HG03139 (cell line): ENCODE data around the gene VIM.

Experiments used
- ATAC-seq: cut with Tn5 transposase; IDR thresholded peaks from one replicate; pipeline ENCODE4 v1.9.1; 2021; ENCODE audit not compliant: unreplicated experiment

VIM gene

DNA sequence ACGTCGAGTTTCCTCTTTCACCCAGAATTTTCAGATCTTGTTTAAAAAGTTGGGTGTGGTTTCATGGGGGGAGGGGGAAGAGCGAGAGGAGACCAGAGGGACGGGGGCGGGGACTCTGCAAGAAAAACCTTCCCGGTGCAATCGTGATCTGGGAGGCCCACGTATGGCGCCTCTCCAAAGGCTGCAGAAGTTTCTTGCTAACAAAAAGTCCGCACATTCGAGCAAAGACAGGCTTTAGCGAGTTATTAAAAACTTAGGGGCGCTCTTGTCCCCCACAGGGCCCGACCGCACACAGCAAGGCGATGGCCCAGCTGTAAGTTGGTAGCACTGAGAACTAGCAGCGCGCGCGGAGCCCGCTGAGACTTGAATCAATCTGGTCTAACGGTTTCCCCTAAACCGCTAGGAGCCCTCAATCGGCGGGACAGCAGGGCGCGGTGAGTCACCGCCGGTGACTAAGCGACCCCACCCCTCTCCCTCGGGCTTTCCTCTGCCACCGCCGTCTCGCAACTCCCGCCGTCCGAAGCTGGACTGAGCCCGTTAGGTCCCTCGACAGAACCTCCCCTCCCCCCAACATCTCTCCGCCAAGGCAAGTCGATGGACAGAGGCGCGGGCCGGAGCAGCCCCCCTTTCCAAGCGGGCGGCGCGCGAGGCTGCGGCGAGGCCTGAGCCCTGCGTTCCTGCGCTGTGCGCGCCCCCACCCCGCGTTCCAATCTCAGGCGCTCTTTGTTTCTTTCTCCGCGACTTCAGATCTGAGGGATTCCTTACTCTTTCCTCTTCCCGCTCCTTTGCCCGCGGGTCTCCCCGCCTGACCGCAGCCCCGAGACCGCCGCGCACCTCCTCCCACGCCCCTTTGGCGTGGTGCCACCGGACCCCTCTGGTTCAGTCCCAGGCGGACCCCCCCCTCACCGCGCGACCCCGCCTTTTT is at the start of gene VIM:
TSS of gene VIM (plus strand) at position 151 of the 925 bp plus-strand sequence. CDS start 1,182 bp downstream, outside the sequence.
- peak; percentile 36 for ATAC-seq

DNA sequence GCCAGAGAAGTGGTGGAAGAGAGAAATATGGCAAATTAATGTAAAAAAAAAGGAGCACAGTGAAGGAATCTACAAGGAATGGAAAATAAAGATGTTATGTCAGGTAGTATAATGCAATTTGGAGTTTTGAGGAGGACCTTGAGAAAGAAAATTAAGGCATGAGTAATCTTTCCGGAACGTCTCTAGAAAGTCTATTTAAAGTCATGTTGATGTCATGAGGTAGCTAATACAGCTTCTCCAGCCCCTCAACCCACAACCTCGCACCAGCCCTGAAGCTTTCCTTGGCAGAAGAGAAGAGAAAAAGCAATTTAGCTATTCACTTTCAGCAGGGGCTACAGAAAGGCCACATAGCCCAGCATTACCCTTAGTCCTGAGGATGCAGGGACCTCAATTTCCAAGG is 49.0 kb upstream of the VIM start:
- no peak for ATAC-seq

DNA sequence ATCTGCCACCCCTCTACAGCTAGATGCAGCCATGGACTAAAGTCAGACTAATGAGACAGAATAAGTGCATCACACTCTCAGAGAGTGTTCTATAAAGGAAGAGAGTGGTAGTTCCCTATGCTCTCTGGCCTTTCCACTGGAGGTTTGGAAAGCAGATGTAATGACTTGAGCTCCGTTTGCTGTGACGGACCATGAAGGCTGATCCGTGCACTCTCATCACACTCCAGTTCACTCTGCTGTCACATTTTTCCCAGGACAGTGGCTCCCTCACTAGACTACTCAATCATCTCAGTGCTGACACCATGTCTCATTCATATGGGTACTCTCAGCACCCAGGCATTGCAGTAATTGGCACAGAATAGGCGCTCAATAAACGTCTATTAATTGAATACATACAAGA is 46.9 kb upstream of the VIM start:
- ATAC-seq: no peak

DNA sequence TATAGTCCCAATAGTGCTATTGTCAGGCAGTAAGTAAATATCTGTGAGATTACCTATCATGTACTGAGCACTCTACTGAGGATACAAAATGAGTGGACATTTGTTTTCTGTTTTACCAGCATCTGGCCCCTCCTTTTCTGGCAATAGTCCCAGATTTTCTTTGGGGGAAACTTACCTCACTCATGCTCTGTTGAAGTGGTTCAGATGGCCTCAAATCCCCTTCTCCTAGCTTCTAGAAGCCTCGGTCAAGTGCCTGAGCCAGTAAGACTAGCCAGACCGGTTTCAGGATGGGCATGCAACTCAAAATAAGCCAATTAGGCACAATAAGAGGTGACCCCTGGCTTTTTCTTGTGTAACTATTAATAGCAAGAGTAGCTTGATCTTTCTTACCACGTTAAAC is 46.3 kb upstream of the VIM start:
- no peak for ATAC-seq

DNA sequence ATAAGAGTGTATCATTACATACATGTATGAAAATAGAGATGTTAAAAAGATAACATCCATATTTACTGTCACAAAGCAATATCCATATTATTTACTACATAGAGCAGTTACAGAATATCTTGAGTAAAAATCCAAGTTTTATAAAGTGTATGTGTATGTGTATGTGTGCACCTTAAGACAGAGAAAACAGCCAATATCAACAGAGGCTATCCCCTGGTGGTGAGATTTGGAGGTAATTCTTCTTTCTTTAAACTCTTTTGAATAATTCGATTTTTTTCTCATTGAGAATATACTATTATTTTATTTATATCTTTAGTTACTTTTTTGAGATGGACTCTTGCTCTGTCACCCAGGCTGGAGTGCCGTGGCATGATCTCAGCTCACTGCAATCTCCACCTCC is 44.9 kb upstream of the VIM start:
- ATAC-seq: no peak

DNA sequence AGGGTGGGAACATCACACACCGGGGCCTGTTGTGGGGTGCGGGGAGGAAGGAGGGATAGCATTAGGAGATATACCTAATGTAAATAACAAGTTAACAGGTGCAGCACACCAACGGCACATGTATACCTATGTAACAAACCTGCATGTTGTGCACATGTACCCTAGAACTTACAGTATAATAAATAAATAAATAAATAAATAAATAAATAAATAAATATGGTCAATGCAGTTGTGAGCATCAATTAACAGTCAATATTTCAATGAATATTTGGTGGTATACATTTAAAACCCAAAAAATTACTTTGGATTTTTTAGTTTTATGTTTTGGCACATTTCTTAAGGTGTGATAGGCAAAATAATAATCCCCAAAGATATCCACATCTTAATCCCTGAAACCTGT is 42.2 kb upstream of the VIM start:
- ATAC-seq: no peak

DNA sequence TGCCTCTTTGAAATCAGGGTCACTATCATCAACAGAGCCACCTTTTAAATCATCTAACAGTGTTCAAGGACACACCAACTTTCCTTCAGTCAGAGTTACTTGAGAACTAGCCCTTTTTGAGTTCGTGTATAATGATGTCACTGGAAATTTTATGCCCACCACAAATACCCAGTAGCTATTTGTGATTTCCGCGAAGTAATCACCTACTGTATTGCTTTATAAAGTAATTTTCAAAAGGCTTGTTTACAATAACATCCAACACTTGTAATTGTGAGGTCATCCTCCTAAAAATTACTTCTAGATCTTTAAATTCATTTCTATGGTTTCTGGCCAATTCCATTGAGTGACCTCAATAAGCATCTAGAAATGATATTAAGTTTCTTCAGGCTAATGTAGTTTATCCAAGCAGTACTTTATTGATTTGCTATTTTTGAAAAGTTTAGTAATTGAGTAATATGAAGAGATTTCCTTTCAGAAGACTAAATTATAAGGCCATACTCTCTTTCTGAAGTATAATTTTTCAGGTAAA is 39.3 kb upstream of the VIM start:
- ATAC-seq: no peak

DNA sequence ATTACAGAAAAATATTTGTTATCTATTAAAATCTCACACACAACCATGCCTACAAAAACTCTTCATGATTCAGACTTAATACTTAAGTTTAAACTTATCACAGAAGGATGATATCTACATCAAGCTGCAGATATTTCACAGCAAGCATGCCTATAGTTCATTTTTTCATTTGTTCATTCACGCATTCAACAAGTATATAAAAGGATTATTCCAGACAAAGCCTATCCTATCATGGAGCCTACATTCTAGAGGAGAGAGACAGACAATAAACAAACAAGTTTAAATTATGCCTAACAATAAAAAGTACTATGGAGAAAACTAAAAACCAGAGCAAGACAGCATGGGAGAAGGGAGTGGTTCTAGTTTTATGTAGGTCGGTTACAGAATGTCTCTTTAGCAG is 37.4 kb upstream of the VIM start:
- ATAC-seq: no peak

DNA sequence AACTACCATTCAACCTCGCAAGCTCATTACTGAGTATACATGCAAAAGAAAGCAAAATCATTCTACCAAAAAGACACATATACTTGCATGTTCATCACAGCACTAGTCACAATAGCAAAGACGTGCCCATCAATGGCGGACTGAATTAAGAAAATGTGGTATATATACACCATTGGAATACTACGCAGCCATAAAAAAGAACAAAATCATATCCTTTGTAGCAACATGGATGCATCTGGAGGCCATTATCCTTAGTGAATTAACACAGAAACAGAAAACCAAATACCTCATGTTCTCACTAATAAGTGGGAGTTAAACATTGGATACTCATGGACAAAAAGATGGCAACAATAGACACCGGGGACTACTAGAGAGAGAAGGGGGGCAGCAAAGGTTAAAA is 33.0 kb upstream of the VIM start:
- no peak for ATAC-seq

DNA sequence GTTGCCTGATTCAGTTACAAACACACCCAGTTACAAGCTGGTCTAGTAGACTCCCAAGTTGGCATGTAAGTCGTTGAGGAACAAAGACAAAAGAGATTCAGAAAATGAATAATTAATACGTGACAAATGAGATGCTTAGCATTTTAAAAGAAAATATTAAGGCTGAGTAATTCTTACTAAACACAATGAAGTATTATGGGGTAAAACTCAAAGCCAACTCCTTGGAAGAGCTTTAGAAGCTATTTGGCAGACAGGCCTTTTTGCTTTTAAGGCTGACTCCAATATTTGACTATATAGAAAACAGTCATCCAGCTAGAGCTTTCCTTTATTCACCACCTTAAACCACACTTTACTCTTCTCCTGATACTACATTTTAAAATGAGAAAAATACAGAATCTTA is 32.0 kb upstream of the VIM start:
- ATAC-seq: no peak

DNA sequence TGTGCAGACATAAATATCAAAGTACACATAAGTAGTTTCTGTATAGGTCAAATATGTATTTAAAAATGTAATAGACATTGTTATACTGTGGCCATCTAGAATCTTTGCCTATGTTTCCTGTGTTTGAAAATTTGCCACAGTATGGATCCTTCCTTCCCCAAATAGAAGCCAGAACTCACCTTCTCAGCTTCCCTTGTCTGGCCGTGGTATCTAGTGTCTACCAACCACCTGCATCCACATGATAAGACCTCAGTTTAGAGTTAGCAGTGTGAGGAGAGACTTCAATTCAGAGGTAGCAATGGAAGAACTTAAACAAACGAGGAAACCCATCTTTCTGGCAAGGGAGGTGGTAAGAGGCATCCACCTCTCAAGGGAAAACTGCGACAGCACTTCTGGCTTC is 31.5 kb upstream of the VIM start:
- no peak for ATAC-seq

DNA sequence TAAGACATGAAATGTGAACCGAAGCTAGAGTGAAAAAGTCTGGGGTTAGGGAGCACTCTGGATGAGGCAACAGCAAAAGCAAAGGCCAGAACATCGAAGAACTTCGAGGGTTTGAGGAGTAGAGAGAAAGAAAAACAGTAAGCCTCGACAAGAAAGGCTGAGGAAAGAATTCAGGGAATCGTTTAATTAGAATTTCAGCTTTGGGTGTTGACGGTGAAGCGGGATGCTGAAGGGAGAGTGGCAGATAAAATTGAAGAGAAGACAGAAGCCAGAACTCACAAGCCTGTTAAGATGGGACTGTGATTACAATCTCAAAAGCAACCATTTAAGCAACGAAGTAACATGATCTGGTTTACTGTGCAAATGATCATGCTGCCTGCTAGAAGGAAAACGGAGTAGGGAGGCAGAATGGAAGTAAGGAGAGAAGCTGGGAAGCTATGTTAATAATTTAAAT is 28.7 kb upstream of the VIM start:
- ATAC-seq: no peak

DNA sequence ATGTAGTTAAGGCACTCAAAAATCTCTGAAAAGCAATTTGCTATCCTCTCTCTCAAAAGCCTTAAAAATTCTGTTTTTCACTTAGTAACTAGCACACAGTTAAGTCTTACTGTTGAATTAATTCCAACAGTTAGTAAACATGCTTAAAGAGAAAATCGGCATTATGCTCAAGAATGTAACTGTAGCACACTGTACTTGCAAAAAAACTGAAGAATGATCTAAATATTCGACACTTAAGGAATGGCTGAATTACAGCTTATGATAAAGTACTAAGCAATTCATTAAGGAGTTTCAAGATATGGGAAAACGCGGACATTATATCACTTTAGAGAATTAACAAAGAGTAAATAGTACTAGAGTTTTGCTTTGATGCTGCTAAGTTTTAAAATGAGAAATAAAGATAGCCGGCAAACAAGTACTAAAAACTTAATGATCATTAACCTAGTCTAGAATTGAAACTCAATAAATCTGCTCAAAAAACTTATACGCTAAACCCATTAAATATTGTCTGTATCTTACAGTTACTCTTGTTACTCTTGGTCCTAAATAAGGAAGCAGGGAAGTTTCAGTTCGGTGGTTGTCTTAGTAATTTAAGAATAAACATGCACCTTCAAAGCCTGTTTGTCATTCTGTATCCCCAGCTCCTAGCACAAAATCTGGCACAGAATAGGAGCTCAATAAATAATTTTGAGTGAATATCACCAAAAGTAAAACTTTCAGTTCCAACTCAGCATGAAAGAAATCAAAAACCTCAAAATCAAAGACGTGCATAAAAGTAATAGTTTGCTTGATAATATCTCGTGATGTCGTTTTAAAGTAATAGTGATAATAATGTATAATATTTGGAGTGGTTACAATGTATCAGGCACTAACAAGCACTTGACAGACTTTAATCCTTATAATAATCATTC is 27.8 kb upstream of the VIM start:
- ATAC-seq: no peak

DNA sequence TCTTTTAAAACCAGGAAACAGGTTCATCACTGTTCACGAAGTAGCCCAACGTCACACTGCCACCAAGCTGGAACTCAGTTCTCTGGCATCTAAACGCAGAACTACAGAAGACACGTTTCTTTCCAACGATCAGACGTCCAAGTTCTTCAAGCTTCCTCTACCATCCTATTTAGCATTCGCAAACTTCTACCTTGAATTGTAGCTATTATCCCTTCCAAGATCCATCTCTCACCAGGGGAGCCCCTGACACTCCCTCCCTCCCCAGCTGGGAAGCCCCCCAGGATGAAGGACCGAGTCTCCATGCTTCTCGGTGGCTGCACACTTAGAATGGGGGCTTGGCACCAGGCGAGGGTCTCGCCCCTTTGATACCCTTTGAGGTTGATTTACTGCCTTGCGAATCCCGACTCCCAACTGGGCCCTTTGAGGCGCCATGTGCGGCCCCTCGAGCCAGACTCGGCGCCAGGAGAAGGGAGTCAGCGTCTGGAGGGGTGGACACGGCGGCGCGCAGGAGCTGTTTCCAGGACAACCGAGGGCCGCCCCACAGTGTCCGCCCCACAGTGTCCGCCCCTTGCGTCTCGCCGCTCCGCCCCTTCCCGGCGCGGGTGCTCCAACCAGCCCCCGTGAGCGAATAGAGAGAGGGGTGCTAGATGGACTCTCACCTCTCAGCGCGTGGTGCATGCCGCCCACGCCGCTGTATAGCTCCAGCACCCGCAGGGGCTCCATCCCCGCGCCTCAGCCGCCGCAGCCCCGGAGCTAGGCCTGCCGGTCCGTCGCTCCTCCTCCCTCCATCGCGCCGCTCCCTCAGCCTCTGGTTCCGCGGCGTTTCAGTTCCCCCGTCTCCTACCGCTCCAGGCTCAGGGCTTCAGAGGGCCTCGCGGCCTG is 26.9 kb upstream of the VIM start, which contains the start of gene TRDMT1:
TSS of gene TRDMT1 (minus strand) at position 761 of the 882 bp plus-strand sequence. CDS start at position 723, 38 bp downstream.
- ATAC-seq: peak; percentile 89

DNA sequence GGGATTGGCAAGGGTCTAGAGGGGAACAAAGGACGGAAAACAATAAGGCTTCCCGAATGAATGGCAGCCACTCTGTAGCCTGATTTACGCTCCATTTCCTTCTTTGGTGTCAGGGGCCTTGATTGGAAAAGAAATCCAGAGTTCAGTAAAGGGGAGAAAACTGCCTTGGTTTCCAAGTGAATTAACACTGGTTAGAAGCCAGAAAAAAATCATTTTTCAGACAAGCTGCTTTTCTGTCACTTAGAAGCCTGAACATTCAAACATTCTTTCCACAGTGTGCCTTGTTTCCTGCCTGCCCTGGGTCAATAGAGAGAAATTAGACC is 26.3 kb upstream of the VIM start:
- no peak for ATAC-seq

DNA sequence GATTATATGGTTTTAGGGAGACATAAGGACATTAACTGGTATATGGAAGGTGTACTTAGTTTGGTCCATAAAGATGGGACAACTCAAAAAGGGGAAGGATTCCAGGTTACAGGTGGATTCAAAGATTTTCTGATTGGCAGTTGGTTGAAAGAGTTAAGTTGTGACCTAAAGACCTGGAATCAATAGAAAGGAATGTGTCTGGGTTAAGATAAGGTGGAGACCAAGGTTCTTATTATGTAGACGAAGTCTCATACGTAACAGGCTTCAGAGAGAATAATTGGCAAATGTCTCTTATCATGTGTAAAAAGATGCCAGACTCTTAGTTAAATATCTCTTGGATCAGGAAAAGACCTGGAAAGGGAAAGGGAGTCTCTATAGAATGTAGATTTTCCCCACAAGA is 25.5 kb upstream of the VIM start:
- ATAC-seq: no peak

DNA sequence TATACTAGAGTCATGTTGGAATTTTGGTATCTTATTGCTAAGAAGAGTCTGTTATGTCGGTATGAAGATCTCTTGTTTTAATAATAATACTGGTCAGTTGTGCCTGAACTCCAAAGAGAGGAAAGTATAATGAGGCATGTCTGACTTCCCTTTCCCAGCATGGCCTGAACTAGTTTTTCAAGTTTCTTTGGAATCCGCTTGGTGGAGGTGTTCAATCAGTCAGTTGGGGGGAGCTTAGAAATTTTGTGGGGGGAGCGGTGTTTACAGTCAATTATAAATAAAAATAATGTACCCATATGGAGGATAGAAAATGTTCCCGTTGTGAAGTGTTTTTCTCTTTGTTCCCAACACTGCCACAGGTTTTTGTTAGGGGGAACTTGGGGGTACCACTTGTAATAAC is 25.0 kb upstream of the VIM start:
- ATAC-seq: no peak

DNA sequence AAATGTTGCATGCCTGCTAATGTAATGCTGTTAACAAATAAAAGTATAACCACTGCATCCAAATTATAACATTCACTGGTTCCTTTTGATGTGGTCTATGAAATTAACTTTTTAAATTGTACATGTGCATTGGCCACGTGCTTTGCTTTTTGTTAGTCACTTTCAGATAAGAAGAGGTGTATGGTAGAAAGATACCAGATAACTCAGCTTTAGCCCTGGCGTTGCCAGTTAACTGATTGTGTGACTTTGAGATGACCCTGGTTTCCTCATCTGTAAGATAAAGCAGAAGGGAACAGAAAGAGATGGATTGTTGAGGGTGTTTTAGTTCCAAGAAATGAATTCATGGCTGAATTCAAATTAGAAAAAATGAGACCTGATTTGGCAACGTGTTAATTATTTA is 24.6 kb upstream of the VIM start:
- no peak for ATAC-seq

DNA sequence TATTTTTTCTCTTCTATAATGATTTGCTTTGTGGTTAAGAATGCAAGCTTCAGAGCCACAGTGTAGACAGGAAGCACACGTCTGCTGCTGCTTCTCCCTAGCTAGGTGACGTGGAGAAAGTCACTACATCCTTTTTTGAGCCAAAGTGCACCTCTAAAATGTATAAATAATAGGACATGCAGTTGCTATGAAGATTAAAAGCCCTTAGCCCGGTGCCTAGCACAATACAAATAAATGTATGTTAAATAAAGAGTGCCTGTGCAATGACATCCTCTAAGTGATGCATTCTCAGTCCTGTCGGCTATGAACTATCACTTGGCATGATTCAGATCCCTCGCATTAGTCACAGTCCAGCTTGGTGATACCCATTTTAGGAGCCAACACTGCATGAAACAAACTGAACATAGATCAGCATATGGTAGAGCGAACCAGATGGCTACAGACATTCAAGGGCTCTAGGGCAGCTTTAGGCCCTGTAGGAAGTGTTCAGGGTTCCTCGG is 21.8 kb upstream of the VIM start:
- ATAC-seq: peak; percentile 54

DNA sequence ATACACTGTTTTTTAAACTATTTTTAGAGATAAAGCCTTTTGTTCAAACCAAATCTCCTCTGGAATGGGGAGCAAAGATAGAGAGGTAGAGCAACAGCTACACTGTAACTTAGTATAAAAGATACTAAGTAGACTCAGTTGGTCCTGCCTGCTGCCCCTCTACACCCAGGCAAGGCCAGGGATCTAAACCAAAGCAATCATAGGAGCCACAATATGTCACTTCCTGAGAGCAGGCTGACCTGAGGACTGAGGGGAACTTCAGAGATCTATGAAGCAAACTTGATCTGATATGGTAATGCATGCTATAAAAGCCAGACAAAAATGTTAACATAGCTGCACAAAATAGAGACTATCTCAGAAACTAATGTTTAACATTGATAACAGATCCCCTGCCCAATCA is 19.6 kb upstream of the VIM start:
- no peak for ATAC-seq
